Measurements from ENCODE around the gene LMBR1. TPM values are rescaled to one million over a fixed set of nuclear protein-coding genes. Genes with fewer than 3 reads are reported as not detected.
"Not testable (repeated sequence)": the region's sequence is repeated elsewhere in the genome, so short reads cannot be mapped to it uniquely, and the experiment has no call there.

The LMBR1 gene
- total and polyA plus RNA-seq, 2 donors, result 27.7 to 29.7 TPM

DNA sequence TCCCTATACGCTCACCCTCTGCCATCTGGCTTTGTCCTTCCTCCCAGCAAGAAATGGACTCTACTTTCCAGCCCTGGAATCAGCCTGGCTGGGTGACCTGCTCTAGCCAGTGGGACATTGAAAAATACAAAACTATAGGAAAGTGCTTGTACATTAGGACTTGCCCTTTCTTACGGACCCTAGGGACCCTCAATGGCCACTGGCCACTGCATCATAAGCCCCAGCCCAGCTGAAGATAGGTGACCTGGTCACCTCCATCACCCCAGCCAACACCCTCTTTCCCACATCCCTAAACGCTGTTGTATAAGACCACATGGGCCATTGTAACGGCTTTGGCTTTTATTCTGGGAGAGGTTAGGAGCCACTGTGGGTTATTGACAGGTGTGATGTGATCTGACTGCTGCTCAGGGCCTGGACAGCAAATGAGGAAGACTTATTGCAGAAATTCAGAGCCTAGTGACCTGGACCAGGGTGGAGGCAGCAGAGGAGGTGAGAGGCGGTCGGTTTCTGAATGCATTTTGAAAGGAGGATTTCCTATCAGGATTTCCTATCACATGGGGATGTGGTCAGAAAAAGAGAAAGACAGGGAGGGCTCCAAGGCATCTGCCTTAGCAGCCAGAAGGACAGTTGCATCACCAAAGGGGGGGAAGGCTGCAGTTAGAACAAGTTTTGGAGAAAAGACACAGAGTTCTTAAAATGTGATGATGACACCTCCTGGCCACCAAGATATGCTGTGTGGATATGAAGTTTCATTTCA lies 2.2 kb upstream of the LMBR1 start:
- Histone ChIP-seq H3K9me3 (ENCODE audit: control insufficient read depth in 2 of 2, insufficient read depth in 1 of 2, low read length in 1 of 2) (no peaks in the 10 kb centered on the region), H3K4me1 (ENCODE audit: control insufficient read depth in 2 of 2, insufficient read depth in 2 of 2, low read length in 2 of 2) (peaks cover 0 to 11% of the 10 kb centered on the region in 2 donors), H3K27ac (ENCODE audit: low read depth in 1 of 2, low read length in 1 of 2) (no peak overlapping the region), H3K36me3 (ENCODE audit: control insufficient read depth in 2 of 2, insufficient read depth in 2 of 2, low read length in 1 of 2) (no peaks in the 10 kb centered on the region), H3K4me3 (ENCODE audit: low read length in 2 of 2) (no peak overlapping the region), H3K27me3 (ENCODE audit: control insufficient read depth in 2 of 2, insufficient read depth in 1 of 2, low read length in 1 of 2) (no peaks in the 10 kb centered on the region)
- DNase-seq (ENCODE audit: low read depth in 6 of 9, low spot score in 9 of 9), result no peak
- WGBS, result 50% methylated on average over 6 of the region's 6 CpGs

GRCh38 chr7:156892081-156892800 lies 742 bp downstream of the LMBR1 start:
- H3K36me3 ChIP-seq (ENCODE audit: control insufficient read depth in 2 of 2, insufficient read depth in 2 of 2, low read length in 1 of 2), result peaks cover 0 to 3% of the 10 kb centered on the region in 2 donors
- no peaks in the 10 kb centered on the region for H3K27me3 ChIP-seq (ENCODE audit: control insufficient read depth in 2 of 2, insufficient read depth in 1 of 2, low read length in 1 of 2)
- WGBS, result 2% methylated on average over 54 of the region's 57 CpGs
- H3K4me1 ChIP-seq (ENCODE audit: control insufficient read depth in 2 of 2, insufficient read depth in 2 of 2, low read length in 2 of 2), result peaks cover 2 to 11% of the 10 kb centered on the region in 2 donors
- peak overlapping the region; percentile 24 to 100 for H3K27ac ChIP-seq (ENCODE audit: low read depth in 1 of 2, low read length in 1 of 2)
- H3K9me3 ChIP-seq (ENCODE audit: control insufficient read depth in 2 of 2, insufficient read depth in 1 of 2, low read length in 1 of 2), result no peaks in the 10 kb centered on the region
- peak overlapping the region; percentile 57 to 91 for H3K4me3 ChIP-seq (ENCODE audit: low read length in 2 of 2)
- peak in 7 of 9 donors; percentile 40 to 79 (median 61) for DNase-seq (ENCODE audit: low read depth in 6 of 9, low spot score in 9 of 9)

DNA sequence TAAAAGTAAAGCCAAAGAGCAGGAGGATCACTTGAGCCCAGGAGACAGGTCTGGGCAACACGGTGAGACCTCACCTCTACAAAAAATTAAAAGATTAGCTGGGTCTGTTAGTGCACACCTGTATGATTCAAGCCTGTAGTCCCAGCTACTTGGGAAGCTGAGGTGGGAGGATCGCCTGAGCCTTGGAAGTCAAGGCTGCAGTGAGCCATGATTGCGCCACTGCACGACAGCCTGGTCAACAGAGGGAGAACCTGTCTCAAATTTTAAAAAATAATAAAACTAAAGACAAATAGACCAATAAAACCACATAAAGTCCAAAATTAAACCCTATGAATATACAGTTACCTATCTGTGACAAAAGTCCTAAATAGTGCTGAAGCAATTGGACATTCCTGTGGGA lies 3.2 kb downstream of the LMBR1 start:
- Histone ChIP-seq H3K4me1 (ENCODE audit: control insufficient read depth in 2 of 2, insufficient read depth in 2 of 2, low read length in 2 of 2) (peaks cover 2 to 7% of the 10 kb centered on the region in 2 donors), H3K9me3 (ENCODE audit: control insufficient read depth in 2 of 2, insufficient read depth in 1 of 2, low read length in 1 of 2) (no peaks in the 10 kb centered on the region)

GRCh38 chr7:156889089-156889488 lies 3.9 kb downstream of the LMBR1 start:
- H3K4me3 ChIP-seq (ENCODE audit: low read length in 2 of 2), result no peak overlapping the region
- H3K4me1 ChIP-seq (ENCODE audit: control insufficient read depth in 2 of 2, insufficient read depth in 2 of 2, low read length in 2 of 2), result peaks cover 2 to 7% of the 10 kb centered on the region in 2 donors
- H3K27me3 ChIP-seq (ENCODE audit: control insufficient read depth in 2 of 2, insufficient read depth in 1 of 2, low read length in 1 of 2), result no peaks in the 10 kb centered on the region
- peaks cover 0 to 3% of the 10 kb centered on the region in 2 donors for H3K36me3 ChIP-seq (ENCODE audit: control insufficient read depth in 2 of 2, insufficient read depth in 2 of 2, low read length in 1 of 2)
- no peaks in the 10 kb centered on the region for H3K9me3 ChIP-seq (ENCODE audit: control insufficient read depth in 2 of 2, insufficient read depth in 1 of 2, low read length in 1 of 2)
- WGBS, result 91% methylated on average over 1 of the region's 1 CpG
- DNase-seq (ENCODE audit: low read depth in 6 of 9, low spot score in 9 of 9), result no peak
- H3K27ac ChIP-seq (ENCODE audit: low read depth in 1 of 2, low read length in 1 of 2), result no peak overlapping the region

More for the DNA sequence above, 3.2 kb downstream of the LMBR1 start:
- H3K36me3 ChIP-seq (ENCODE audit: control insufficient read depth in 2 of 2, insufficient read depth in 2 of 2, low read length in 1 of 2), result peaks cover 0 to 3% of the 10 kb centered on the region in 2 donors
- no peak for DNase-seq (ENCODE audit: low read depth in 6 of 9, low spot score in 9 of 9)
- WGBS, result 96% methylated on average over 4 of the region's 4 CpGs
- no peak overlapping the region for H3K27ac ChIP-seq (ENCODE audit: low read depth in 1 of 2, low read length in 1 of 2)
- H3K4me3 ChIP-seq (ENCODE audit: low read length in 2 of 2), result no peak overlapping the region
- H3K27me3 ChIP-seq (ENCODE audit: control insufficient read depth in 2 of 2, insufficient read depth in 1 of 2, low read length in 1 of 2), result no peaks in the 10 kb centered on the region

DNA sequence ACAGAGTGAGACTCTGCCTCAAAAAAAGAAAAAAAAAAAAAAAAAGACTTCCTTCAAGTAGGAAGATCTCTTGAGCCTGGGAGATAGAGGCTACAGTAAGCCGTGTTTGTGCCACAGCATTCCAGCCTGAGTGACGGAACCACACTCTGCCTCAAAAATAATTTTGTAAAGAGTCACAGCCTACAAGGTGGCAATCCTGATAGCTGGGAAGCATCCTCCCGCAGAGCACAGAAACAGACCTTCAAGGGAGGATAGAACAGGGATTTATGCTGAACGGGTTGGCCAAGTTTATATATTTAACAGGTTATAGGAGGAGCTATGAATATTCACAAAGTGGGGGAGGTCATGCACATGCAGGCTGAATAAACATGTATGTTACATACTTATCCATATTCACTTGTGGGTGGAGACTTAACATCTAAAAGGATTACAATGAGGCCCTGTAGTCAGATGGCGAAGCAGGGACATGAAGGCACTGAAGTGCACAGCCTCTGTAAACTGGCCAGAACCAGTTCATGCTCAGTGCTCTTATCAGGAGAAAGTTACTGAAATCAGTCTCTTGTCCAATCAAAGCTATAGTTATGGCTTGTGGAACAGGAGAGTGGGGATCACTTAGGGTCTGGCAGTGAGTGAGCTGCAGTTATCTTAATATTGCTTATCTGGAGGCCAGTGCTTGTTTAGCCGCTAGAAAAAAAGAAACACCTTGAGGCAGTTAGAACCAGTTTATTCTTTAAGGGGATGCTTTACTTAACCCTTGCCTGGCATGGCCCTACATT lies 6.8 kb downstream of the LMBR1 start:
- 97% methylated on average over 6 of the region's 6 CpGs for WGBS
- no peak for DNase-seq (ENCODE audit: low read depth in 6 of 9, low spot score in 9 of 9)
- H3K27me3 ChIP-seq (ENCODE audit: control insufficient read depth in 2 of 2, insufficient read depth in 1 of 2, low read length in 1 of 2), result no peaks in the 10 kb centered on the region
- H3K4me3 ChIP-seq (ENCODE audit: low read length in 2 of 2), result no peak overlapping the region
- peaks cover 0 to 3% of the 10 kb centered on the region in 2 donors for H3K36me3 ChIP-seq (ENCODE audit: control insufficient read depth in 2 of 2, insufficient read depth in 2 of 2, low read length in 1 of 2)
- no peaks in the 10 kb centered on the region for H3K9me3 ChIP-seq (ENCODE audit: control insufficient read depth in 2 of 2, insufficient read depth in 1 of 2, low read length in 1 of 2)
- peaks cover 0 to 2% of the 10 kb centered on the region in 2 donors for H3K4me1 ChIP-seq (ENCODE audit: control insufficient read depth in 2 of 2, insufficient read depth in 2 of 2, low read length in 2 of 2)
- no peak overlapping the region for H3K27ac ChIP-seq (ENCODE audit: low read depth in 1 of 2, low read length in 1 of 2)

DNA sequence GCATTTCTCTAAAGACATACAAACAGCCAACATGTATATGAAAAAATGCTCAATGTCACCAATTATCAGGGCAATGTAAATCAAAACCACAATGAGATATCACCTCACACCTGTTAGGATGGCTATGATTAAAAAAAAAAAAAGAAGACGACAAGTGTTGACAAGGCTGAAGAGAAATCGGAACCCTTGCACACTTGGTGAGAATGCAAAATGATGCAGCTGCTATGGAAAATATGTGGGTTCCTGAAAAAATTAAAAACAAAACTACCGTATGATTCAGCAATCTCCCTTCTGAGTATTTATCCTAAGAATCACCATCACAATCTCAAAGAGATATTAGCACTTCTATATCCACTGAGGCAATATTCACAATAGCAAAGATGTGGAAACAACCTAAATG lies 11.3 kb downstream of the LMBR1 start:
- no peak for DNase-seq (ENCODE audit: low read depth in 6 of 9, low spot score in 9 of 9)
- Histone ChIP-seq H3K4me3 (ENCODE audit: low read length in 2 of 2) (no peak overlapping the region), H3K27ac (ENCODE audit: low read depth in 1 of 2, low read length in 1 of 2) (no peak overlapping the region), H3K4me1 (ENCODE audit: control insufficient read depth in 2 of 2, insufficient read depth in 2 of 2, low read length in 2 of 2) (no peaks in the 10 kb centered on the region), H3K27me3 (ENCODE audit: control insufficient read depth in 2 of 2, insufficient read depth in 1 of 2, low read length in 1 of 2) (no peaks in the 10 kb centered on the region), H3K36me3 (ENCODE audit: control insufficient read depth in 2 of 2, insufficient read depth in 2 of 2, low read length in 1 of 2) (no peaks in the 10 kb centered on the region), H3K9me3 (ENCODE audit: control insufficient read depth in 2 of 2, insufficient read depth in 1 of 2, low read length in 1 of 2) (no peaks in the 10 kb centered on the region)
- 92% methylated on average over 3 of the region's 3 CpGs for WGBS

- Histone ChIP-seq H3K27ac (ENCODE audit: low read depth in 1 of 2, low read length in 1 of 2) (no peak overlapping the region), H3K36me3 (ENCODE audit: control insufficient read depth in 2 of 2, insufficient read depth in 2 of 2, low read length in 1 of 2) (peaks cover 0 to 6% of the 10 kb centered on the region in 2 donors), H3K9me3 (ENCODE audit: control insufficient read depth in 2 of 2, insufficient read depth in 1 of 2, low read length in 1 of 2) (peaks cover 0 to 8% of the 10 kb centered on the region in 2 donors), H3K4me1 (ENCODE audit: control insufficient read depth in 2 of 2, insufficient read depth in 2 of 2, low read length in 2 of 2) (no peaks in the 10 kb centered on the region), H3K27me3 (ENCODE audit: control insufficient read depth in 2 of 2, insufficient read depth in 1 of 2, low read length in 1 of 2) (no peaks in the 10 kb centered on the region), H3K4me3 (ENCODE audit: low read length in 2 of 2) (no peak overlapping the region)
- WGBS, result 98% methylated on average over 2 of the region's 2 CpGs
- no peak for DNase-seq (ENCODE audit: low read depth in 6 of 9, low spot score in 9 of 9)
Observed at GRCh38 chr7:156875766-156876165, 17.2 kb downstream of the LMBR1 start.

DNA sequence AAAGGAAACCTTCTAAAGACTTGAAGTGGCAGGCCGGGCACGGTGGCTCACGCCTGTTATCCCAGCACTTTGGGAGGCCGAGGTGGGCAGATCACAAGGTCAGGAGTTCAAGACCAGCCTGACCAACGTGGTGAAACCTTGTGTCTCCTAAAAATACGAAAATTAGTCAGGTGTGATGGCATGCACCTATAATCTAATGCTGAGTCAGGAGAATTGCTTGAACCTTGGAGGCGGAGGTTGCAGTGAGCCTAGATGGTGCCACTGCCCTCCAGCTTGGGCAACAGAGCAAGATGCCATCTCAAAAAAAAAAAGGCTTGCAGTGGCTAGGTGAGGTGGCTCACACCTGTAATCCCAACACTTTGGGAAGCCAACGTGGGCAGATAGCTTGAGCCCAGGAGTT lies 24.6 kb downstream of the LMBR1 start:
- H3K27me3 ChIP-seq (ENCODE audit: control insufficient read depth in 2 of 2, insufficient read depth in 1 of 2, low read length in 1 of 2); H3K36me3 ChIP-seq (ENCODE audit: control insufficient read depth in 2 of 2, insufficient read depth in 2 of 2, low read length in 1 of 2); H3K4me1 ChIP-seq (ENCODE audit: control insufficient read depth in 2 of 2, insufficient read depth in 2 of 2, low read length in 2 of 2); DNase-seq (ENCODE audit: low read depth in 6 of 9, low spot score in 9 of 9); H3K27ac ChIP-seq (ENCODE audit: low read depth in 1 of 2, low read length in 1 of 2); H3K9me3 ChIP-seq (ENCODE audit: control insufficient read depth in 2 of 2, insufficient read depth in 1 of 2, low read length in 1 of 2); H3K4me3 ChIP-seq (ENCODE audit: low read length in 2 of 2): not testable (repeated sequence)
- WGBS, result 97% methylated on average over 8 of the region's 8 CpGs

- Histone ChIP-seq H3K36me3 (ENCODE audit: control insufficient read depth in 2 of 2, insufficient read depth in 2 of 2, low read length in 1 of 2) (peaks cover 3 to 12% of the 10 kb centered on the region in 2 donors), H3K4me3 (ENCODE audit: low read length in 2 of 2) (no peak overlapping the region), H3K4me1 (ENCODE audit: control insufficient read depth in 2 of 2, insufficient read depth in 2 of 2, low read length in 2 of 2) (no peaks in the 10 kb centered on the region), H3K27ac (ENCODE audit: low read depth in 1 of 2, low read length in 1 of 2) (no peak overlapping the region), H3K9me3 (ENCODE audit: control insufficient read depth in 2 of 2, insufficient read depth in 1 of 2, low read length in 1 of 2) (peaks cover 4 to 8% of the 10 kb centered on the region in 2 donors), H3K27me3 (ENCODE audit: control insufficient read depth in 2 of 2, insufficient read depth in 1 of 2, low read length in 1 of 2) (no peaks in the 10 kb centered on the region)
- WGBS, result 90% methylated on average over 1 of the region's 1 CpG
- DNase-seq (ENCODE audit: low read depth in 6 of 9, low spot score in 9 of 9), result no peak
Observed at GRCh38 chr7:156865493-156865892, 27.5 kb downstream of the LMBR1 start.

All from thymus (tissue), 11 donors.